ENCODE results near the gene ANAPC2.

Gene ANAPC2

GRCh38 chr9:137224830-137225694 lies 36.7 kb upstream of the ANAPC2 start, which contains the start of gene CYSRT1:
CYSRT1 (plus strand) TSS chr9:137225174; CDS start chr9:137225622, 448 bp downstream.
- H3K27ac ChIP-seq: peak within 1 kb of the TSS; percentile 89 to 93
- H3K36me3 ChIP-seq: no peaks in the 10 kb centered on the region
- DNase-seq: no peak
- no peaks in the 10 kb centered on the region for H3K9me3 ChIP-seq
- H3K27me3 ChIP-seq: peaks cover 0 to 37% of the 10 kb centered on the region in 2 donors
- peak within 1 kb of the TSS; percentile 60 to 81 for H3K4me3 ChIP-seq
- intact Hi-C loops (cut with DNase I; ENCODE audit: low total_unique reads): loop anchor here (5.0 kb wide), 1 partner anchor 38 kb away; the partner anchor contains the start of genes ANAPC2 and SSNA1
- peaks cover 0 to 56% (median 23%) of the 10 kb centered on the region in 4 donors for H3K4me1 ChIP-seq
- TF ChIP-seq, protein P1, sequence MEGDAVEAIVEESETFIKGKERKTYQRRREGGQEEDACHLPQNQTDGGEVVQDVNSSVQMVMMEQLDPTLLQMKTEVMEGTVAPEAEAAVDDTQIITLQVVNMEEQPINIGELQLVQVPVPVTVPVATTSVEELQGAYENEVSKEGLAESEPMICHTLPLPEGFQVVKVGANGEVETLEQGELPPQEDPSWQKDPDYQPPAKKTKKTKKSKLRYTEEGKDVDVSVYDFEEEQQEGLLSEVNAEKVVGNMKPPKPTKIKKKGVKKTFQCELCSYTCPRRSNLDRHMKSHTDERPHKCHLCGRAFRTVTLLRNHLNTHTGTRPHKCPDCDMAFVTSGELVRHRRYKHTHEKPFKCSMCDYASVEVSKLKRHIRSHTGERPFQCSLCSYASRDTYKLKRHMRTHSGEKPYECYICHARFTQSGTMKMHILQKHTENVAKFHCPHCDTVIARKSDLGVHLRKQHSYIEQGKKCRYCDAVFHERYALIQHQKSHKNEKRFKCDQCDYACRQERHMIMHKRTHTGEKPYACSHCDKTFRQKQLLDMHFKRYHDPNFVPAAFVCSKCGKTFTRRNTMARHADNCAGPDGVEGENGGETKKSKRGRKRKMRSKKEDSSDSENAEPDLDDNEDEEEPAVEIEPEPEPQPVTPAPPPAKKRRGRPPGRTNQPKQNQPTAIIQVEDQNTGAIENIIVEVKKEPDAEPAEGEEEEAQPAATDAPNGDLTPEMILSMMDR (IDR thresholded peaks at IDR 0.05): no peak

DNA sequence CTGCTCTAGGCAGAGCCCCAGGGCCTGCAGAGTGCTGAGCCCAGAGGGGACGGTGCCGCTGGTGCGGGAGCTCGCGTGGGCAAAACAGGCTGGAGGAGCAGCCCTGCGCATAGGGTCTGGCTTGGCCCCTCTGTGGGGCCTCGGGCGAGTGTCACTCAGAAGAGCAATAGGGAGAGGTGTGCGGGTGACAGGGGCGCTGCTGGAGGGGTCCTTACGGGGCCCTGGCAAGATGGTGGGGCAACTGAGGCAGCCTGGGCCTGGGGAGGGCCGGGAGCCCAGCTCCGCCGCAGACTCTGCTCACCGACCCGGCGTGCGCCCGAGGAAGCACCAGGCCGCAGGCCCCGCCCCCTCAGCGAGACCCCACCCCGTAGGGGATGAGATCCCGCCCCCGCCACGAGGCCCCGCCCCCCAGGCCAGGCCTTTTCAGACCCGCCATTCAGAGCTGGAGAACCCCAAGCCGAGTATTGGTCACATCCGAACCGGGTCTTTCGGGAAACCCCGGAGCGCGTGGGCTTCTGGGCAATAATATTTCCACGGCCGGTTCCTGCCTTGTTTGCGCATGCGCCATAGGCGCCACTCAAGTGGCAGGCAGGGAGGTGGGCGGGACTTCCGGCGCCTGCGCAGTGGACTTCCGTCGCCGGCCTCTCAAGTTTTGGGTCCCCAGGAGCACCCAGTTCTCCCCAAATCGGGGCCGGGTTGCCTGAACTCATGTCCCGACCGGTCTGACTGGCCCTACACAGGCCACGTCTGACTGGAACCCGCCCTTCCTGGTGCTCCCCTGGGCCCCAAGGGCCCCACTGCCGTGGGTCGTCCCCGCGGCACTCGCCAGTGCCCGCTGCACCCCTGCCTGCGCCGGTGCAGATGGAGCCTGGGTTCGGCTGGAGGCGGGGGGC lies 35.0 kb upstream of the ANAPC2 start:
- Histone ChIP-seq H3K27ac (peak overlapping the region; percentile 89 to 93), H3K9me3 (no peaks in the 10 kb centered on the region), H3K27me3 (peaks cover 0 to 19% of the 10 kb centered on the region in 2 donors), H3K4me1 (peaks cover 0 to 53% (median 27%) of the 10 kb centered on the region in 4 donors), H3K4me3 (peak overlapping the region; percentile 60 to 81), H3K36me3 (no peaks in the 10 kb centered on the region)
- intact Hi-C loops (cut with DNase I; ENCODE audit: low total_unique reads): loop anchor here (5.0 kb wide), 1 partner anchor 36 kb away; the partner anchor contains the start of genes ANAPC2 and SSNA1
- TF ChIP-seq, protein P1 (IDR thresholded peaks at IDR 0.05): no peak
- peak; percentile 97 to 99 for DNase-seq

- H3K27me3 ChIP-seq: peaks cover 0 to 14% of the 10 kb centered on the region in 2 donors
- peaks cover 0 to 55% (median 33%) of the 10 kb centered on the region in 4 donors for H3K4me1 ChIP-seq
- no peak for DNase-seq
- no peaks in the 10 kb centered on the region for H3K9me3 ChIP-seq
- TF ChIP-seq, protein P1 (IDR thresholded peaks at IDR 0.05): no peak
- no peaks in the 10 kb centered on the region for H3K36me3 ChIP-seq
- H3K4me3 ChIP-seq: peak within 1 kb of the TSS; percentile 60 to 81
- H3K27ac ChIP-seq: peak within 1 kb of the TSS; percentile 89 to 93
- intact Hi-C loops (cut with DNase I; ENCODE audit: low total_unique reads): loop anchor here (5.0 kb wide), 1 partner anchor 35 kb away; the partner anchor contains the start of genes ANAPC2 and SSNA1
These were observed 34.1 kb upstream of the ANAPC2 start, which contains the start of gene RNF208 for GRCh38 chr9:137222190-137223077. RNF208 (minus strand) TSS chr9:137222240; CDS start chr9:137221212, 1,028 bp downstream.

- H3K9me3 ChIP-seq: no peaks in the 10 kb centered on the region
- H3K4me1 ChIP-seq: peaks cover 0 to 54% (median 32%) of the 10 kb centered on the region in 4 donors
- intact Hi-C loops (cut with DNase I; ENCODE audit: low total_unique reads): loop anchor here (5.0 kb wide), 1 partner anchor 34 kb away; the partner anchor contains the start of genes ANAPC2 and SSNA1
- TF ChIP-seq, protein P1 (IDR thresholded peaks at IDR 0.05): no peak
- H3K36me3 ChIP-seq: no peaks in the 10 kb centered on the region
- peaks cover 0 to 8% of the 10 kb centered on the region in 2 donors for H3K27me3 ChIP-seq
- DNase-seq: no peak
- H3K4me3 ChIP-seq: peak overlapping the region; percentile 51 to 60
- no peak overlapping the region for H3K27ac ChIP-seq
These were observed 33.2 kb upstream of the ANAPC2 start for GRCh38 chr9:137221506-137222111.
